ENCODE results near the gene TMEM132C. TPM values are rescaled to one million over a fixed set of nuclear protein-coding genes. Genes with fewer than 3 reads are reported as not detected.

Gene TMEM132C
- polyA plus RNA-seq, 1 of the 3 experiments (the other 2 are of a cell fraction) = not detected

DNA sequence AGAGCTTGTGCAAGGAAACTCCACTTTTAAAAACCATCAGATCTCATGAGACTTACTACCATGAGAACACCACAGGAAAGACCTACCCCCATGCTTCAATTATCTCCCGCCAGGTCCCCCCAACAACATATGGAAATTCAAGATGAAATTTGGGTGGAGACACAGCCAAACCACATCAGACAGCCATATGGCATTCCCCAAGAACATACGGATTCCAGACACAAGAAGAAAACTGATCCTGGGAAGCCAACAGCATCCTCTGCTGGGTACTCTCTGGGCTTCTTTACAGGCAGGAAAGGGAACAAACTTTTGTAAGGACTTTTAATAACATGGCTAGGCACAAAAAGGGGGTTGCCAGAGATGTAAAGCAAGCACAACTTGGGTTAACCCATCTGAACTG lies 127.2 kb downstream of the TMEM132C start:
- DNase-seq = no peak
- Histone ChIP-seq H3K4me2 (no peak overlapping the region), H3F3A (replicated peaks; ENCODE audit: insufficient read depth) (no peaks in the 10 kb centered on the region), H4K20me1 (ENCODE audit: insufficient read depth) (no peaks in the 10 kb centered on the region), H3K4me3 (ENCODE audit: low read depth in 2 of 2, low read length in 1 of 2) (no peak overlapping the region), H3K36me3 (replicated peaks in 1 of 2; ENCODE audit: control insufficient read depth in 1 of 2, insufficient read depth in 2 of 2, low read length in 1 of 2) (no peaks in the 10 kb centered on the region), H3K9me2 (no peaks in the 10 kb centered on the region), H3K4me1 (ENCODE audit: control insufficient read depth in 1 of 2, insufficient read depth in 2 of 2, low read depth in 1 of 2, low read length in 1 of 2) (no peaks in the 10 kb centered on the region), H3K27me3 (ENCODE audit: insufficient read depth) (no peaks in the 10 kb centered on the region), H3K9me3 (no peaks in the 10 kb centered on the region), H3K9ac (no peak overlapping the region), H2AFZ (ENCODE audit: low read depth) (no peak overlapping the region), H3K79me2 (ENCODE audit: insufficient read depth) (no peaks in the 10 kb centered on the region), H3K27ac (ENCODE audit: low read depth in 2 of 2, low read length in 1 of 2) (no peak overlapping the region)
- WGBS (ENCODE audit: low lambda C conversion rate) = 11% methylated on average over 2 of the region's 2 CpGs
- ChIA-PET CTCF (interaction anchor here (1.6 kb wide), 1 partner anchor 135 kb away, joined by 7 read pairs; no protein-coding TSS in a partner anchor), POLR2A (no interaction called here)
- no peak for TF ChIP-seq YY1 (IDR thresholded peaks at IDR 0.05; ENCODE audit: low read depth)
- no peak for TF ChIP-seq NFIC (IDR thresholded peaks at IDR 0.05; ENCODE audit: borderline replicate concordance)
- TF ChIP-seq, protein P1, sequence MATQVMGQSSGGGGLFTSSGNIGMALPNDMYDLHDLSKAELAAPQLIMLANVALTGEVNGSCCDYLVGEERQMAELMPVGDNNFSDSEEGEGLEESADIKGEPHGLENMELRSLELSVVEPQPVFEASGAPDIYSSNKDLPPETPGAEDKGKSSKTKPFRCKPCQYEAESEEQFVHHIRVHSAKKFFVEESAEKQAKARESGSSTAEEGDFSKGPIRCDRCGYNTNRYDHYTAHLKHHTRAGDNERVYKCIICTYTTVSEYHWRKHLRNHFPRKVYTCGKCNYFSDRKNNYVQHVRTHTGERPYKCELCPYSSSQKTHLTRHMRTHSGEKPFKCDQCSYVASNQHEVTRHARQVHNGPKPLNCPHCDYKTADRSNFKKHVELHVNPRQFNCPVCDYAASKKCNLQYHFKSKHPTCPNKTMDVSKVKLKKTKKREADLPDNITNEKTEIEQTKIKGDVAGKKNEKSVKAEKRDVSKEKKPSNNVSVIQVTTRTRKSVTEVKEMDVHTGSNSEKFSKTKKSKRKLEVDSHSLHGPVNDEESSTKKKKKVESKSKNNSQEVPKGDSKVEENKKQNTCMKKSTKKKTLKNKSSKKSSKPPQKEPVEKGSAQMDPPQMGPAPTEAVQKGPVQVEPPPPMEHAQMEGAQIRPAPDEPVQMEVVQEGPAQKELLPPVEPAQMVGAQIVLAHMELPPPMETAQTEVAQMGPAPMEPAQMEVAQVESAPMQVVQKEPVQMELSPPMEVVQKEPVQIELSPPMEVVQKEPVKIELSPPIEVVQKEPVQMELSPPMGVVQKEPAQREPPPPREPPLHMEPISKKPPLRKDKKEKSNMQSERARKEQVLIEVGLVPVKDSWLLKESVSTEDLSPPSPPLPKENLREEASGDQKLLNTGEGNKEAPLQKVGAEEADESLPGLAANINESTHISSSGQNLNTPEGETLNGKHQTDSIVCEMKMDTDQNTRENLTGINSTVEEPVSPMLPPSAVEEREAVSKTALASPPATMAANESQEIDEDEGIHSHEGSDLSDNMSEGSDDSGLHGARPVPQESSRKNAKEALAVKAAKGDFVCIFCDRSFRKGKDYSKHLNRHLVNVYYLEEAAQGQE (IDR thresholded peaks at IDR 0.05; ENCODE audit: low read depth, low read length) = no peak

DNA sequence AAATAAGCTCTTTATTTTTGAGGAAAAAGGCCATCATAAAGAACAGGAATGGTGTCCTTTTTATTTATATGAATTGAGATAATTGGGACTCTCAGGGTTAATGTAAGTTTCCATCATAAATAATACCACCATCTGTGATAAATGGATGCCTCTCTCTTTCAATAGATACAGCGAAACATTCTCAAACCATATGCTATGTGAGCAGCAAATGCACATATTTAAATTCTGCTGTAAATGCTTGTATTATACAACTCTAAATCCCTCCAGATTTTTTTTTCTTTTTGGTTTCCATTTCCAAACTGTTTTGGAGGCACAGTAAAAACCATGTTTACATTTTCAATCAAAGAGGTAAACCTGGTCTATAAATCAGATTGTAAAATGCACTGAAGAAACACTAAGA lies 132.3 kb downstream of the TMEM132C start:
- no peak for DNase-seq
- Histone ChIP-seq H3K27me3 (ENCODE audit: insufficient read depth) (no peaks in the 10 kb centered on the region), H3K27ac (ENCODE audit: low read depth in 2 of 2, low read length in 1 of 2) (no peak overlapping the region), H3K9me3 (no peaks in the 10 kb centered on the region), H3K9ac (no peak overlapping the region), H3F3A (replicated peaks; ENCODE audit: insufficient read depth) (no peaks in the 10 kb centered on the region), H3K4me1 (ENCODE audit: control insufficient read depth in 1 of 2, insufficient read depth in 2 of 2, low read depth in 1 of 2, low read length in 1 of 2) (no peaks in the 10 kb centered on the region), H4K20me1 (ENCODE audit: insufficient read depth) (no peaks in the 10 kb centered on the region), H3K36me3 (replicated peaks in 1 of 2; ENCODE audit: control insufficient read depth in 1 of 2, insufficient read depth in 2 of 2, low read length in 1 of 2) (no peaks in the 10 kb centered on the region), H2AFZ (ENCODE audit: low read depth) (no peak overlapping the region), H3K9me2 (no peaks in the 10 kb centered on the region), H3K79me2 (ENCODE audit: insufficient read depth) (no peaks in the 10 kb centered on the region), H3K4me3 (ENCODE audit: low read depth in 2 of 2, low read length in 1 of 2) (no peak overlapping the region), H3K4me2 (no peak overlapping the region)
- CTCF ChIA-PET = interaction anchor here (1.2 to 1.5 kb wide), 2 partner anchors 12 to 18 kb away, joined by 3 to 8 read pairs; no protein-coding TSS in a partner anchor
- POLR2A ChIA-PET = no interaction called here
- TF ChIP-seq, protein P2, sequence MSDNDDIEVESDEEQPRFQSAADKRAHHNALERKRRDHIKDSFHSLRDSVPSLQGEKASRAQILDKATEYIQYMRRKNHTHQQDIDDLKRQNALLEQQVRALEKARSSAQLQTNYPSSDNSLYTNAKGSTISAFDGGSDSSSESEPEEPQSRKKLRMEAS (IDR thresholded peaks at IDR 0.05; ENCODE audit: low read depth) = no peak
- TF ChIP-seq JUND (IDR thresholded peaks at IDR 0.05) = no peak
- no peak for TF ChIP-seq CHD2 (IDR thresholded peaks at IDR 0.05; ENCODE audit: low read length, partially characterized antibody)
- TF ChIP-seq TCF12 (IDR thresholded peaks at IDR 0.05) = no peak
- no peak for TF ChIP-seq FOXJ3 (CRISPR knock-in tag; IDR thresholded peaks at IDR 0.05)
- no peak for TF ChIP-seq YY1 (IDR thresholded peaks at IDR 0.05; ENCODE audit: low read depth)
- no peak for TF ChIP-seq SMC3 (IDR thresholded peaks at IDR 0.05; ENCODE audit: low read depth, low read length)
- no peak for TF ChIP-seq GATA2 (CRISPR knock-in tag; IDR thresholded peaks at IDR 0.05)
- no peak for TF ChIP-seq RAD21 (IDR thresholded peaks at IDR 0.05; ENCODE audit: low read length)
- TF ChIP-seq MEF2A (IDR thresholded peaks at IDR 0.05; ENCODE audit: borderline replicate concordance, low read depth) = no peak
- TF ChIP-seq, protein P3, sequence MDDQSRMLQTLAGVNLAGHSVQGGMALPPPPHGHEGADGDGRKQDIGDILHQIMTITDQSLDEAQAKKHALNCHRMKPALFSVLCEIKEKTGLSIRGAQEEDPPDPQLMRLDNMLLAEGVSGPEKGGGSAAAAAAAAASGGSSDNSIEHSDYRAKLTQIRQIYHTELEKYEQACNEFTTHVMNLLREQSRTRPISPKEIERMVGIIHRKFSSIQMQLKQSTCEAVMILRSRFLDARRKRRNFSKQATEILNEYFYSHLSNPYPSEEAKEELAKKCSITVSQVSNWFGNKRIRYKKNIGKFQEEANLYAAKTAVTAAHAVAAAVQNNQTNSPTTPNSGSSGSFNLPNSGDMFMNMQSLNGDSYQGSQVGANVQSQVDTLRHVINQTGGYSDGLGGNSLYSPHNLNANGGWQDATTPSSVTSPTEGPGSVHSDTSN (IDR thresholded peaks at IDR 0.05) = no peak
- TF ChIP-seq, protein P4, sequence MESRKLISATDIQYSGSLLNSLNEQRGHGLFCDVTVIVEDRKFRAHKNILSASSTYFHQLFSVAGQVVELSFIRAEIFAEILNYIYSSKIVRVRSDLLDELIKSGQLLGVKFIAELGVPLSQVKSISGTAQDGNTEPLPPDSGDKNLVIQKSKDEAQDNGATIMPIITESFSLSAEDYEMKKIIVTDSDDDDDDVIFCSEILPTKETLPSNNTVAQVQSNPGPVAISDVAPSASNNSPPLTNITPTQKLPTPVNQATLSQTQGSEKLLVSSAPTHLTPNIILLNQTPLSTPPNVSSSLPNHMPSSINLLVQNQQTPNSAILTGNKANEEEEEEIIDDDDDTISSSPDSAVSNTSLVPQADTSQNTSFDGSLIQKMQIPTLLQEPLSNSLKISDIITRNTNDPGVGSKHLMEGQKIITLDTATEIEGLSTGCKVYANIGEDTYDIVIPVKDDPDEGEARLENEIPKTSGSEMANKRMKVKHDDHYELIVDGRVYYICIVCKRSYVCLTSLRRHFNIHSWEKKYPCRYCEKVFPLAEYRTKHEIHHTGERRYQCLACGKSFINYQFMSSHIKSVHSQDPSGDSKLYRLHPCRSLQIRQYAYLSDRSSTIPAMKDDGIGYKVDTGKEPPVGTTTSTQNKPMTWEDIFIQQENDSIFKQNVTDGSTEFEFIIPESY (IDR thresholded peaks at IDR 0.05; ENCODE audit: borderline replicate concordance, low read depth) = no peak
- no peak for TF ChIP-seq NRF1 (IDR thresholded peaks at IDR 0.05; ENCODE audit: low read depth, low read length)
- TF ChIP-seq, protein P1 (IDR thresholded peaks at IDR 0.05; ENCODE audit: low read depth, low read length) = no peak
- 18% methylated on average over 1 of the region's 1 CpG for WGBS (ENCODE audit: low lambda C conversion rate)

Data from SK-N-SH (cell line).